NCI-H345 (cell line): ENCODE measurements around the gene C15orf61.

Source experiments
- DNase-seq: peaks from one replicate; lab custom pipeline; 2025; lab: John Stamatoyannopoulos, UW

Gene C15orf61

DNA sequence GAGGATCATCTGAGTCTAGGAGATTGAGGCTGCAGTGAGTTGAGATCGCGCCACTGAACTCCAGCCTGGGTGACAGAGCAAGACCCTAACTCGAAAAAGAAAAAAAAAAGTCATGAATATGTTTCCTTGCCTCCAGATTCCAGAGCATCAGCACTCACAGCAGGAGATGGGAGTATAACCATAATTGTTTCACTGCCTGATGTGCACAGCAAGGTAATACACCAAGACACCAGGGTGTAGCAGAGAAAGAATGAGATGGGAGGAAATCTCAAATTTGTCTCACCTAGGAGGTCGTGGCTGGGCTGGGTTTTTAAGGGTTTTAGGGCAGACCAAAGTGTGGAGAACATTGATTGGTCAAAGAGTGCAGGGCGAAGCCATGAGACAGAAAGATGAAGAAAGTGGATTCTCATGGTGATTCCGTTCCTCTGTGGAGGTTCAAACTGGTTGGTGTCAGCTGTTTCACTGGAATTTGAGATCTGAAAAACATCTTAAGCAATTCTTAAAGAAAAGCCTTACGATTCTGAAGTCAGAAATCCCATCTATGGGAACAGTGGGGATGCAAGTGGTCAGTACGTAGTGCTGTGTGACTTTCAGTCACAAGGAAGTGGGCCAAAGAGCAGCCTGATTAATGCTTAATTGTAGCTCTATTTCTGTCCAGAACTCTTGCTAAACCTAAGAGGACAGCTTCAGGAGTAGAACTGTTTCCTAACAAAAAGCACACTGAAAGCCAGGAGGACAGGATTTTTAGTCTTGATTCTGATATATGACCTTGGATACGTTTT is 7.8 kb upstream of the C15orf61 start:
- DNase-seq: no peak

DNA sequence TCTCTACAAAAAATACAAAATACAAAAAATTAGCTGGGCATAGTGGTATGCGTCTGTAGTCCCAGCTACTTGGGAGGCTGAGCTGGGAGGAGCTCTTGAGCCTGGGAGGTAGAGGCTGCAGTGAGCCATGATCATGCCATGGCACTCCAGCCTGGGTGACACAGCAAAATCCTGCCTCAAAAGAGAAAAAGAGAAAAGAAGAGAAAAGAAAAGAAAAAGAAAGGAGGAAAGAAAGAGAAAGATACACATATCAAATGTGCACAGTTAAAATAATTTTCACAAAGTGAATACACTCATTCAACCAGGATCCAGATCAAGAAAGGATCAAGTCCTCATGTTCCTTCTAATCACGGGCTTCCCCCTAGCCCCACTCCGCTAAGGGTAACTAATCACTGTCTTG is 5.8 kb upstream of the C15orf61 start:
- no peak for DNase-seq

DNA sequence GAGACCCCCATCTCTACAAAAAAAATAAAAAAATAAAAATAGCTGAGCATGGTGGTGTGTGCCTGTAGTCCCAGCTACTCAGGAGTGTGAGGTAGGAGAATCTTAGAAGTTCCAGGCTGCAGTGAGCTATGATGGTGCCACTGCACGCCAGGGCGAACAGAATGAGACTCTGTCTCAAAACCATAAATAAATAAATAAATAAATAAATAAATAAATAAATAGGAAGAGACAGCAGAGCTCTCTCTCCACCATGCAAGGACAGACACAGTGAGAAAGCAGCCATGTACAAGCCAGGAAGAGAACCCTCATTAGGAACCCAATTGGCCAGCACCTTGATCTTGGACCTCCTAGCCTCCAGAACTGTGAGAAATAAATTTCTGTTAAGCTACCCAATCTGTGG is 5.4 kb upstream of the C15orf61 start:
- no peak for DNase-seq

DNA sequence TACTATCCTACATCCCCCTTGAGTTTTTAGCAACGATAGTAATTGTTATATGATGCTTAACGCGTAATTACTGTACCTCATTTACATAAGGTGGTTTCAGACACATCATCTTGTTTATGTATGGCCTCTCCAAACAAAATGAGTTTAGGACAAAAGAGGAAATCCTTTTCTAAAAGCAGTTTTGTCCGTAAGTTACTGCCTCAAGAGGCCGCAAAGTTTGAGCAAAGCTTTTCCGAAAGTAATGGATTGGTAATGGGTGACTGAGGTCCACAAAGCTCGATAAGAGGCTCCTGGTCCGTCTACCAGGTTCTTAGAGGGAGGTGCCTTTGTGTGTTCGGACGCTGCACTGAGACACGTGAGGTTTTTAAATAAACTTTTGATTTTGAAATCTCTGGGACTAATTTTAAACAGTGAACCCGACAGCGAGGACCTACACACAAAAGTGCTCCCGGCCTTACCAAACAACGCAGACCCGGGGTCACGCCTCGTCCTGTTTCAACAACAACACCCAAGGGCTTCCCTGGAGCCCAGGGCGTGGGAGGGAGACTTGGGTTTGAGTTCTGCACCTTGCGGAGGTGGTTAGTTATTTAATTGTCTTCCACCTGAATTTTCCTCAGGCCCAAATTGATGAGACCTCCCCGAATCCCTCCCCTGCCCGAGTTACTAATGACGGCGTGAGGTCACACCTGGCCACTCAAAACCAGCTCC is 456 bp upstream of the C15orf61 start:
- no peak for DNase-seq

DNA sequence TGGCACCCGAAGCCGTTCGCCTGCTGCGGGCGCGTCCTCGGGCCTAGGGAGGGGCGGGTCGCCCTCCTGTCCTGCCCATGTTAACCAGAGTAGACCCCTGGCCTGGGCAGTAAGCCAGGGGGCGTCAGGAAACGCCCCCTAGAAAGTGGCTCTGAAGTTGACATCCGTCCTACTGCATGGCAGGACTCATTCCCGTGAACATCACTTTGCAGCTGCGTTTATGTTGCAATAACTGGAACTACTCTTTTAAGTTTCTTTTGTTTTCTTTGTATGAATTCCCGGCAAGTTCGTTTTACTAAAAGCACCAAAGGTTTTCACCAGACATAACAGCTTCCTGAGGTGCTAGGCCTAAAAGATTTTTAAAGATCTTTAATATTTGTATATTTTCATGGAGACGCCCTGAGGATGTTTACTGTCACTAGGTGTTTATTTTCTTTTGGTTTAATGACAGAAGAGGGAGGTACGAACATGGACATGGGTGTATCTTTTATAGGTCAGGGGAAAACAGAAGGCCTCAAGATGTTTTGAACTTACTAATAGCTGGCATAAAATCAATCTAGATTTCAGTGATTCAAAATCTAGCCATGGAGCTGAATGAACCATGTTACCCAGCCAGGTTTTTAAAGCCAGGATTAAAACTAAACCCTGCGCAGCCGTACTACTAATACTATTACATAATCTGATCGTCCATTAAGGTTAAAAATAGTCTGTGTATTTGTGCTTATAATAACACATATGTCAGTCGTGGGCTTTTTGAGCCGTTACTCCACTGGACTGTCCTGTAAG is 1.0 kb downstream of the C15orf61 start:
- peak; percentile 12 for DNase-seq

DNA sequence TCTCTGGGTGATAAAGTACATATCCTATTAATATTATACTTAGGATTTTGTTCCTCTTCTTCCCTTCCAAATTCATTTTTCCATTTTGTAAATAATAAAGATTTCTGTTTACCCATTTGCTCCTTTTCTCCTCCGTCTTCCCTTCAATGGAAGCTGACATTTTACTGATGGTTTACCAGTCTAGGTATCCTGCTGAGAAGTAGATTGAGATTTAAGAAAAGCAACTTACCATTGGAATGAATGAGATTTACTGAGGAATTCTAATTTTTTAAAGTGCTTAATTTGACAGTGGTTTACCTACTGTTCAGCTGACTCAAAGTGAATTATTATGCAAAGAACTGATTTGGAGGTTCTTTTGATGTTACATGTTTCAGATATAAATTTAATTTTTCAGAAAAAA is 2.4 kb downstream of the C15orf61 start:
- no peak for DNase-seq

DNA sequence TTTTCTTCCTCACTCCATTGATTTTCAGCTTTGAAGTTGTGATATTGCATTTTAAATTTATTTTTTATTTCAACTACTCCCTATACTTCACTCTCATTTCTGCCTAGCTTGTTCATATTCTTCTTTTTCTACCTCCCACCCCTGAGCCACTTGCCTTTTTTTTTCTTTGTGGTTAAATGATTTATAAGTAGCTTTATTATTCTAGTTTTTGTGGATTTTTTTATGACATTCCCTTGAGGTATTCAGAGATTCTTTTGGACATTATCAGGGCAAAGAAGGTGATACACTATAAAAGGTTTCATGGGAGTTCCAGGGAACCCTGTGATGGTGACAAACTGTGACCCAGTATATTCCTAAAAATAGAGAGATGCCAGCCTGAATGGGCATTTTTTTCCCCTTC is 3.3 kb downstream of the C15orf61 start:
- no peak for DNase-seq

DNA sequence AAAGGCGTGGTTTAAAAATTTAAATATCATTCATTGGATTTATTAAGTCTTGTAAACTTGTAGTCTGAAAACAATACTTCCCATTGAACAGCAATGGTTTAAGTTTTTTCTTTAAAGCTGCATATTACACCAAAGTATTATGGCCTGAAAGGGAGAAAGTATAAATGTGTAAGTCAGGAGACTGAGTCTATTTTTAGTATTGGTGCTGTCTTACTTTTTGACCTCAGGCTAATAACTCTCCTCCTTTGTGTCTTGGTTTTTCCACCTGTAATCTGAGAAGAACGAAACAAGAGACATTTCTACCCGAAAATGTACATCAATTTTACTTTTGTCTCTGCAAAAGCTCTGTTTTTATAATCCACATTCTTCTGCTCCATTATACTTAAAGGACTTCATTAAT is 7.6 kb downstream of the C15orf61 start:
- DNase-seq: no peak

DNA sequence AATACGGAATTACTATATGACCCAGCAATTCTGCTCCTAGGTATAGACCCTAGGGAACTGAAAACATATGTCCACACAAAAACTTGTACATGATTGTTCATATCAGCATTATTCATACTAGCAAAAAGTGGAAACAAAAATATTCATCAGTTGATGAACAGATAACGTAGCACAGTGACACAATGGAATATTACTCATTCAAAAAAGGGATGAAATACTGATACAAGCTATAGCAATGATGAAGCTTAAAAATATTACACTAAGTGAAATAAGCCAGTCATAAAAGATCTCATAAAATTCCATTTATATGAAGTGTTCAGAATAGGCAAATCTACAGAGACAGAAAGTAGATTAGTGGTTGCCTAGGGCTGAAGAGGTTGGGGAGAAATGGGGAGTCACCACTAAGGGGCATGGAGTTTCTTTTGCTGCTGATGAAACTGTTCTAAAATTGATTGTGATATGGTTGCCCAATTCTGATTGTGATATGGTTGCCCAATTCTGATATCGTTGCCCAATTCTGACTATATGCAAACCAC is 10.5 kb downstream of the C15orf61 start:
- DNase-seq: no peak

DNA sequence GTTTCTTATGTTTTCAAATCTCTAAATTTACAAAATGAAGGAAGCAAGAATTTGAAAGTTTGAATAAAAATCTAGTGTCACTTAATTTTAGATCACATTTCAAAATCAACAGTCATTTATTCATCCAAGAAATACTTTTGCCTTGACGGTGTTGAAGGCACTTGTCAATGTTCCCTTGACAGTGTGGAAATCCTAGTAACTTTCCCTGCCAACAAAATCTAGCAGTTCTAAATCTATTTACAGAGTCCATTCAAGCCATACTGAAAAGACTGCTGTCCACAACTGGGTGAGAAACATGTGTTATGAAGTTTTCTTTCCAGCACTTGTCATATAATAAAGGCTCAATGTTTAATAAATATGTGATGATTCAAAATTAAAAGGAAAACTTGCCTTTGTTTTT is 12.9 kb downstream of the C15orf61 start:
- no peak for DNase-seq

DNA sequence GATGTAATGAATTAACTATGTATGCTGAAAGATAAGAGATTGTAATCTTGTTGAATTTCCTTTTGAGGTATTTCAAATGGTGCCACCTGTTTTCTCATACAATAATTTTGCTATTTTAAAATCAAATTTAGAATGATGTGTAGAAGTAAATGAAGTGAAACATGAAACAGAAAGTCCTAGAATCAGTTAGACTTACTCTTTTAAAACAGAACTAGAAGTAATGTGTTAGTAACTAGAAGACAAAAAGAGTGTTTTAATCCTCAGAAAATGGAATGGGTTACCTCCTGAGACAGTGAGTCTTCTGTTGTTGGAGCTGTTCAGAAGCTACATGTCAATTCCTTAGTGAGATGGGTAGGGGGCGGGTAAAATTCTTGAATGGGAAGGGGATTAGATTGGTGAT is 13.4 kb downstream of the C15orf61 start:
- no peak for DNase-seq

DNA sequence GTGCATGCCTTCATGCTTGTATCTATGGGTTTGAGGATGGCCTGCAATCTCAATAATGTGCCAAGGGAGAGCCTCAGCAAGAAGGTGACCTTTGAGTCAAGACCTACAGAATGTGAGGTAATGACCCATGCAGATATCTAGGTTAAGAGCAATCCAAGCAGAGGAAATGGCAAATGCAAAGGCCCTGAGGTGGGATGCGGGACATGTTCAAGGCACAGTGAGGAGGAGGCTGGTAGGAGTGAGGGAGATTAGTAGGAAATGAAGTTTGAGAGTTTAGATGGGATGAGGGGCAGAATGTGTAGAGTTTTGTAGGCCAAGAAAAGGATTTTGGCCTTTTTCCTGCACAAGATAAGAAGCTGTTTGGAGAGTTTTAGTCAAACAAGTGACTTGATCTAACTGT is 16.8 kb downstream of the C15orf61 start:
- DNase-seq: no peak

DNA sequence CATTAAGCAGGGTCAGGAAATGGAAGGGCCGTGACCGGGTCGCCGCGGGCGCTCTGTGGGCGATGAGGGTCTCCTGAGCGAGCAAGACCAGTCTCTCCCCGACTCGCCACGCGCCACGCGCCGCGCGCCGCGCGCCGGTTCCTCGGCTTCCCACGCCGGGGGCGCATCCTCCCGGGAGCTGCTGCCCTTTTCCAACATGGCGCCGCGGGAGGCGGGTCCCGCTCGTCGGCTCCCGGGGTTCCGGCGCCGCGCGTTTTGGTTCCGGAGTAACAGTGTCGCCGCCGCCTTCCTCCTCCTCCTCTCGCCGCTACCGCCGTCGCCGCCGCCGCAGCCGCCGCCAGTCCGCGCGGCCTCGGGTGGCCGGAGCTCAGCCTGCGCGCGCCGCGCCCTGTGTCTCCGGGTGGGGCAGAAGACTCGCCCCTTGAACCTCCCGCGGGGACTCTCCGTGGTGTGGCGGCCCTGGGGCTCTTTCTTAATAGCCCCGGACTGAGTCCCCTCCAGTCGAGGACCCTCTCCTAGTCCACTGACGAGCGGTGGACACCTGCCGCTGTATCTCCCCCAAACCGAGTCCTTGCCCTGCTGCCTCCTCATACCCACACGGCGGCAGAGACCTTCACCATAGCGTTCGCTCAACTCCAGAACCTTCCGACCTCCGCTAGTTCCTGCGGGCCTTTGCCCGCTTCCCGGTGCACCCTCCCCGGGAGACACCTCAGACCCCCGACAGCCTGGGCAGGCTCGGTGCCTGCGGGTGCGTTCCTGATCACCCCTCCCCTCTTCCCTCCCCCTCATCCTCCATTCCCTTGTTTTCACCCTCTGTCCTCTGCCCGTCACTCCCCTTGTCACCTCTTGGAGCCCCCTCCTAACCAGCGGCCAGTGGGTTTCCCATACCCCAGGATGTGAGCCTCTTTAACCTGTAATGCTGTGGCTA is 21.8 kb downstream of the C15orf61 start, which contains the start of gene MAP2K5:
Gene MAP2K5, plus strand, starts transcription at position 284 of the 928 bp plus-strand sequence. Its CDS starts 633 bp downstream, at position 917.
- DNase-seq: peak; percentile 64

DNA sequence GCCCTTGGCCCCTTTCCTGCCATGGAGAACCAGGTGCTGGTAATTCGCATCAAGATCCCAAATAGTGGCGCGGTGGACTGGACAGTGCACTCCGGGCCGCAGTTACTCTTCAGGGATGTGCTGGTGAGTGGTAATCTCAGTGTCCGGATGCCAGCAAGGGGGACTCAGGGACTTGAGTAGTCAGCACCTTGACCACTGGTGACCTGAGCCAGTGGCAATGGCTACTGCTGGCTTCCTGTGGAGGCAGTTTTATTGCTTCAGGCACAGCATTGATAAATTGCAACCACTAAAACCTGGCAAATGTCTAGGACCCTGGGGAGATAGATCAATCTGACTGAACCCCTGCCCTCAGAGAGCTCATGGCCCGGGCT is 22.4 kb downstream of the C15orf61 start:
- no peak for DNase-seq

DNA sequence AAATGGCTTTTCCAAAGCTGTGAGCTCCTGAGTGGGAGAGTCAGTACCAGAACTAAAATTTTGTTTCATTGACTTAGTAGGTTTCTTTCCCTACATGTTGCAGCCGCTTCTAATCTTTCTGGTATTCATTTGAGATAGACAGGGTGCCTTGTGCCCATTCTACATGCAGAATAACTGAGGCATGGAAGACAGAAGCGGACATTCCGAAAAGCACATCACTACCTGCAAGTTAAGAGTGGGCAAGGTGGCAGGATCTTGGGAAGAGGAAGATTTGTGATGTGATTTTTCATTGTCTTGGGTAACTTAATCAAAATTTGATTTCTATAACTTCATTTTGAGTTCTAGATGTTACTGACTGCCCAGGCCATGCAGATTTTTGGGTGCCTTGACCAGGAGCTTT is 23.5 kb downstream of the C15orf61 start:
- no peak for DNase-seq

DNA sequence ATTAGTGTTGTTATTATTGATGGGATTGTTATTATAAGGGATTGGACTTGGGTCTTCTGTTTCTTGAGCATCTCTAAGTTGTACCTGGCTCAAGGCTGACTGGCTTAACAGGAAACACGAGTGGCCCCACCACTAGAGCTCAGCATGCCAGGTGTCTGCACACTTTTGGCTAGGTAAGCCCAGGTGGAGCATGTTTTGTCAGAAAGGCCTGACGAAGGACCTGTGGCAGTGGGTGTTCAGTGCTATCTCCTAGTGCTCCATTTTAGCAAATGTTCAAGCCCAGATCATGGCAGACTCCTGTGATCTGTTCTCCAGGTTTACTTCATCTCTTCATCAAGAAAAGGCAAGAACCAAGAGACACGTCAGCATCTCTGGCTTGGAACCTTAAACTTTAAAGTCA is 24.9 kb downstream of the C15orf61 start:
- no peak for DNase-seq

DNA sequence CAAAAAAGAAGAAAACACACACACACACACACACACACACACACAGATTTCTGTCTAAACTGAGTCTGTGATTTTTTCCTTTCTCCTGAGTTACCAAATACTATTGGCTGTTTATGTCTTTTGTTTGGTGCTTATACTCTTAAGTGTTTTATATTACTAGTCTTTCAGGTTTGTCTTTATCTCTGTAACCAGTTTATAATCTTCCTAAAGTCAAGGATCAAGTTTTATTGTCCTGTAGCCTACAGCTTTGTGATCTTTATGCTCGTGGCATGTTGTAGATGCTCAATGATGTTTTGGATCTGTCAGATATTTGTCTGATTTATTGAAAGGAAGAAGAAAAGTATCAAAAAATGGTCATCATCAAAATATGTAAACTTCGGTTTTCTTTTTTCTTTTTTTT is 26.1 kb downstream of the C15orf61 start:
- DNase-seq: no peak

DNA sequence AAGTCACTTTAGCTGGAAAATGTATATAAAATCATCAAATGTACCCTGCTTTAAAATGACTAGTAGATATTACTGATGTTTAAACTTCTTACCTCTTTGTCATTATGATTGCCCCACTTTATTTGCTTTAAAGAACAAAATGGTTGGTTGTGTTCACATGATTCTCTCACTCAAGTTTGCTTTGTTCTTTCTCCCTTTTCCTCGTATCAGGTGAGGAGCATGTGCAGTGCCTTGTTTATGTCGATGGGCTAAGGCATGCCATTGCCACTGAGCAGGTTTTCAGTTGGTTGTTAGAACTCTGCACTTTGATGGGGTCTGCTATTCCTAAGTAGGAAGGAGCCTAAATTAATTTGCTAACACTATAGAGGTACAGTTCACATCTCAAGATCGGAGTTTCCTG is 26.9 kb downstream of the C15orf61 start:
- no peak for DNase-seq

DNA sequence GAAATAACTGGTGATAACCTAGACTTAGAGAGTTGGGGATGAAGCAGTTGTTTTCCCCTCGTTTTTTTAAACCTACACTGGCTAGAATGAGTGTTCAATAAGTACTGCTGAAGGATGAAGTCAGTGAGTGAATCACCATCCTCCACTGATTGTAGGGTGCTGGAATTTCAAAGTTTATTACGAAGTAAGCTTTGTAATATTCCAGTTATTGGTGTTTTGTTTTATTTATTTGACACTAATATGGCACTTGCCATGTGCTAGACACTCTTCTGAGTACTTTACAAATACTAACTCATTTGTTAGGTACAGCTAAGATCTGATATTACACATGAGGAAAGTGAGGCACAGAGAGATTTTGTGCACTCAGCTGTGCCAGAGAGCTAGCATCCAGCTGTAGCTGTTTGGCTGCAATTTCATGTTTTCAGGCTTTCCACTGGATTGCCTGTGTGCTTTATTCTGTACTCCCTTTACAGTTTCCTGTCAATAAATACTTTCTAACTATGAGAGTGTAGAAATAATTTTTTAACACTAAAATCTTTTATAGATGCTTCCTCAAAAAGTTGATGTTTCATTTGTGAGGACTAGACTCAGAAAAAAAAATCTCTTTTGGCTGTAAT is 27.4 kb downstream of the C15orf61 start:
- DNase-seq: no peak

DNA sequence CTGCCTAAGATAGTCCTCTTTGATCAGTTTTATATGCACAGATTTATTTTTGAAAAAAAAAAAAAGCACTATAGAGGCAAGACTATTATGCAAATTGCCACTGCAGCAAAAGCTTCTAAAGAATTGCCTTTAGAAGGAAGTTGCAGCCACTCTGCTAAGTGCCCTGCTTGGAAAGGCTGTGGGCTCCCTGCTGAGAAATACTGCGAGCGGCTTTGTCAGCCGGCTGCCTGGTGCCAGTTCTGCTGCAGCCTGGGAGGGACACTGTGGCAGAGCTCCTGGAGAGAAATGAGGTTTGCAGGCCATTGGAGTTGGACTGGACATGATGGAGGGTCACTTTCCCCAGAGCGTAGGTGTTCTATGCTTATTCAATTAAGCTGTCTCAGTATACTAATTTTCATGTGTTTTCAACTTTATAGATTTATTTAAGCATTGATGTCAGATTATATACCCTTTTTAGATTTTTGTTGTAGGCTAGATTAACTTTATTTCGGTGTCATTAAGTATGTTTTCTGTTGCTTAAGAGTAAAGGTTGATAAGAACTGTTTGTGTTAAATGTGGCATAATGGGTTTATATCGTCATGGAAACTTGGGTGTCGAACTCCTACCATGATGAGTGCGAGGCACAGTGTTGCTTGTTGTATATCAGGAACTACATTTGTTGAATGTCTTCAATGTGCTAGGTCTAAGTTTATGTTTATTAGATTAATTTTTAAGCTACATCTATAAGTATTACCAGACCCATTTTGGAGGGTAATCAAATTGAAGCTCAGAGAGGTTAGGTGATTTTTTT is 28.1 kb downstream of the C15orf61 start:
- peak; percentile 76 for DNase-seq
